K562 (cell line): ENCODE results near the gene KRTAP10-12. TPM values are rescaled to one million over a fixed set of nuclear protein-coding genes. Genes with fewer than 3 reads are reported as not detected.

ENCODE experiments used
- ATAC-seq: fragments of 200-7000 bp; cut with Tn5 transposase; 3 replicates; pipeline ENCODE4 v1.9.1; 2020; ENCODE audit warnings: moderate library complexity
- BruUV-seq: library from RNA; stranded (reverse); fragments of 400-500 nt; replicated peaks from 2 replicates; lab custom pipeline; 2021; lab: Mats Ljungman, UMichigan
- CTCF ChIA-PET: fragments of 300-600 bp; formaldehyde crosslinking; extraction: SDS; loops from one replicate; lab custom pipeline; 2021; ENCODE audit warnings: low intra/inter-chr PET ratio; lab: Yijun Ruan, JAX
- POLR2A ChIA-PET: fragments of 300-600, 350-650 bp; sonication (Branson Sonifier 250); formaldehyde crosslinking; extraction: SDS; loops from one replicate; lab custom pipeline; 2021; ENCODE audit warnings: antibody characterized with exemption, inconsistent platforms; lab: Yijun Ruan, JAX
- DNase-seq, 4 experiments: peaks; one replicate each; pipeline versions ENCODE4 v3.0.0 to v3.0.0-alpha.2; 2011 to 2018; ENCODE audit warnings: low spot score in 3 of 4, mixed read lengths in 3 of 4; ENCODE audit errors: extremely low read depth in 1 of 4
- FAIRE-seq: peaks from 2 replicates; lab custom pipeline; 2011; peaks lifted over from hg19 to GRCh38; lab: Jason Lieb, UNC
- H2AFZ ChIP-seq: 2 replicates; pipeline ENCODE4 v1.6.0; 2011; ENCODE audit warnings: low read depth, low read length, control low read depth, inconsistent platforms
- H3K27ac ChIP-seq: fragments of 200-600 bp; 3 replicates; pipeline ENCODE4 v1.8.0; 2011; ENCODE audit warnings: low read depth, mild to moderate bottlenecking, control low read depth, inconsistent platforms, low read length, moderate library complexity, mixed read lengths; ENCODE audit errors: extremely low read depth
- H3K27me3 ChIP-seq, 2 experiments: fragments of 300-600 bp in 1 of 2; 2 replicates in 1 of 2; 3 replicates in 1 of 2; pipeline versions ENCODE4 v1.6.0 to v1.8.0; 2011; ENCODE audit warnings: inconsistent platforms in 2 of 2, low read length in 2 of 2, mild to moderate bottlenecking in 1 of 2, mixed read lengths in 1 of 2, moderate library complexity in 1 of 2; ENCODE audit not compliant: control insufficient read depth in 2 of 2, insufficient read depth in 2 of 2
- H3K36me3 ChIP-seq: fragments of 300-600 bp; 3 replicates; pipeline ENCODE4 v1.8.0; 2011; ENCODE audit warnings: mild to moderate bottlenecking, low read length, inconsistent platforms; ENCODE audit not compliant: control insufficient read depth, insufficient read depth
- H3K4me1 ChIP-seq, 2 experiments: fragments of 200-600 bp in 1 of 2; replicated peaks in 1 of 2; 2 replicates in 1 of 2; 3 replicates in 1 of 2; pipeline versions ENCODE4 v1.5.1 to v1.8.0; 2011; ENCODE audit warnings: inconsistent platforms in 2 of 2, low read length in 2 of 2, mild to moderate bottlenecking in 1 of 2, mixed read lengths in 1 of 2, moderate library complexity in 1 of 2; ENCODE audit not compliant: control insufficient read depth in 2 of 2, insufficient read depth in 2 of 2
- H3K4me2 ChIP-seq: 2 replicates; pipeline ENCODE4 v1.6.1; 2011; ENCODE audit warnings: low read length, control low read depth, inconsistent platforms, mixed read lengths; ENCODE audit not compliant: insufficient read depth
- H3K4me3 ChIP-seq: fragments of 200-600 bp; sonication (generic), shearing (Covaris generic); 2 replicates; pipeline ENCODE4 v1.5.1; 2016; ENCODE audit warnings: control low read depth, inconsistent platforms
- H3K79me2 ChIP-seq: fragments of 200-600 bp; 3 replicates; pipeline ENCODE4 v1.8.0; 2011; ENCODE audit warnings: low read length, inconsistent platforms; ENCODE audit not compliant: control insufficient read depth, insufficient read depth
- H3K9ac ChIP-seq, 2 experiments: 2 replicates each; pipeline versions ENCODE4 v1.6.0 to v1.6.1; 2011; ENCODE audit warnings: low read depth in 2 of 2, low read length in 2 of 2, control low read depth in 1 of 2, inconsistent platforms in 1 of 2, mild to moderate bottlenecking in 1 of 2, mixed read lengths in 1 of 2; ENCODE audit not compliant: insufficient read depth in 1 of 2
- H3K9me1 ChIP-seq: one replicate; pipeline ENCODE4 v1.6.0; 2011; ENCODE audit warnings: inconsistent platforms, mild to moderate bottlenecking, low read length, moderate library complexity; ENCODE audit not compliant: control insufficient read depth, insufficient read depth
- H3K9me3 ChIP-seq: replicated peaks from 2 replicates; pipeline ENCODE4 v1.5.1; 2011; ENCODE audit warnings: low read depth, low read length, inconsistent platforms; ENCODE audit not compliant: control insufficient read depth, insufficient read depth
- H4K20me1 ChIP-seq: replicated peaks from 2 replicates; pipeline ENCODE4 v1.6.1; 2011; ENCODE audit warnings: low read length, inconsistent platforms, mixed read lengths; ENCODE audit not compliant: control insufficient read depth, insufficient read depth
- FOXJ3 ChIP-seq: sonication (generic); formaldehyde crosslinking; IDR thresholded peaks from 2 replicates; pipeline ENCODE4 v1.4.0; 2020; ENCODE audit warnings: mild to moderate bottlenecking, missing genetic modification reagents
- HDAC3 ChIP-seq: fragments of 450-650 bp; IDR thresholded peaks from 2 replicates; pipeline ENCODE4 v1.6.1; 2018; ENCODE audit warnings: borderline replicate concordance, mild to moderate bottlenecking, moderate library complexity; ENCODE audit not compliant: partially characterized antibody
- PHB ChIP-seq: fragments of 250-450 bp; sonication (Bioruptor Pico); IDR thresholded peaks from 2 replicates; pipeline ENCODE4 v1.5.0; 2021
- POLR2AphosphoS2 ChIP-seq: IDR thresholded peaks from 2 replicates; pipeline ENCODE4 v1.6.1; 2012; ENCODE audit warnings: low read length, improper control_type of control experiment
- SMARCC2 ChIP-seq: fragments of 450-650 bp; IDR thresholded peaks from 2 replicates; pipeline ENCODE4 v1.6.1; 2017; ENCODE audit warnings: antibody characterized with exemption, moderate library complexity, mild to moderate bottlenecking, low read depth
- SOX6 ChIP-seq: fragments of 450-650 bp; IDR thresholded peaks from 2 replicates; pipeline ENCODE4 v1.6.1; 2014; ENCODE audit warnings: mild to moderate bottlenecking
- ZKSCAN1 ChIP-seq: fragments of 150-350 bp; IDR thresholded peaks from 2 replicates; pipeline ENCODE4 v1.6.1; 2016; ENCODE audit warnings: low read depth, low read length
- ZNF316 ChIP-seq: fragments of 450-650 bp; IDR thresholded peaks from 2 replicates; pipeline ENCODE4 v1.6.1; 2016
- WGBS: fragments of 100-300 bp; shearing (Covaris generic); methylation state at CpG from one replicate; pipeline ENCODE4 v1.1.6; 2016; ENCODE audit warnings: low coverage, mixed read lengths; ENCODE audit not compliant: insufficient coverage; ENCODE audit errors: missing lambda C conversion rate; 5-methylcytosine and 5-hydroxymethylcytosine counted together
- in situ Hi-C: fragments of 300-500 bp; cut with MboI; formaldehyde crosslinking; loops from 4 replicates; pipeline ENCODE4 v1.15.0; 2018; ENCODE audit warnings: inconsistent platforms, mixed read lengths
- intact Hi-C: fragments of 100-400 bp; cut with micrococcal nuclease; formaldehyde crosslinking; loops from 2 replicates; pipeline ENCODE4 v1.14.2; 2022
- polyA plus RNA-seq, 8 experiments: library from polyadenylated mRNA; depleted of rRNA in 4 of 8; stranded (reverse) in 5 of 8; unstranded in 3 of 8; fragments of >200 nt; fragmentation: Nextera tagmentation in 2 of 8; fragmentation: Illumina TruSeq in 1 of 8; extraction: Ambion mirVana in 2 of 8; extraction: Trizol in 1 of 8; gene quantifications; 2 replicates each; pipeline versions ENCODE4 v1.2.1 to v1.2.3, GENCODE V29; 2011 to 2014; ENCODE audit warnings: inconsistent platforms in 1 of 8, missing spikeins in 1 of 8
- total RNA-seq, 7 experiments: library from RNA; depleted of rRNA in 6 of 7; stranded (reverse); fragments of >200 nt in 6 of 7; fragmentation: Illumina TruSeq in 2 of 7; extraction: Trizol in 2 of 7; gene quantifications; 2 replicates each; pipeline versions ENCODE4 v1.2.1 to v1.2.3, GENCODE V29; 2011 to 2021; ENCODE audit warnings: low replicate concordance in 1 of 7
- TF ChIP-seq, protein P1 (sequence below): fragments of 450-650 bp; IDR thresholded peaks from 2 replicates; pipeline ENCODE4 v1.6.1; 2014; ENCODE audit warnings: low read depth, mild to moderate bottlenecking, moderate library complexity, borderline replicate concordance
- TF ChIP-seq, protein P2 (sequence below): fragments of 250-450 bp; sonication (Bioruptor Pico); IDR thresholded peaks from 2 replicates; pipeline ENCODE4 v1.4.0; 2020; ENCODE audit warnings: borderline replicate concordance
- TF ChIP-seq, protein P3 (sequence below): fragments of 250-450 bp; sonication (Bioruptor Pico); IDR thresholded peaks from 2 replicates; pipeline ENCODE4 v1.5.1; 2021; ENCODE audit warnings: mild to moderate bottlenecking

KRTAP10-12 gene
- total and polyA plus RNA-seq, 9 of the 15 experiments (the other 6 are each of a cell fraction or from before 2014, with no cell fraction given) = not detected

DNA sequence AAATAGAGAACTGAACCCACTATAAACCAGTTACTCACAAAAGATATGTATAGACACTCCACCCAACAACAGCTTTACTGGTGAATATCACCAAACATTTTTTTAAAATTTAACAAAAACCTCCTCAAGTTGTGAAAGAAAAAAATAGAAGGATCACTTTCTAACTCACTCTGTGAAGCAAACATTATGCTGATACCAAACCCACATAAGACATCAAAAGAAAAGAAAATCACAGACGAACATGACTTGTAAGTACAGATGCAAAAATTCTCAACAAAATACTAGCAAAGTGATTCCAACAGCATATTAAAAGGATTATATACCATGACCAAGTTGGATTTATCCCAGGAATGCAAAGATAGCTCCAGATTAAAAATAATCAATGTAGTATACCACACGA is 5.3 kb upstream of the KRTAP10-12 start:
- H3K9me1 ChIP-seq = no peaks in the 10 kb centered on the region
- H3K9me3 ChIP-seq = no peaks in the 10 kb centered on the region; the same call in 1 of the 2 replicates
- no peak for ATAC-seq
- no peak overlapping the region for H3K27ac ChIP-seq
- no peak overlapping the region for H3K9ac ChIP-seq
- H3K79me2 ChIP-seq = no peaks in the 10 kb centered on the region
- 0% methylated on average over 2 of the region's 2 CpGs for WGBS
- in situ Hi-C loops = no loop called here
- 0 out of 2 replicates have a peak, but pooled peaks cover 4% of the 10 kb centered on the region for H4K20me1 ChIP-seq
- H3K4me1 ChIP-seq = no peaks in the 10 kb centered on the region
- TF ChIP-seq, protein P1, sequence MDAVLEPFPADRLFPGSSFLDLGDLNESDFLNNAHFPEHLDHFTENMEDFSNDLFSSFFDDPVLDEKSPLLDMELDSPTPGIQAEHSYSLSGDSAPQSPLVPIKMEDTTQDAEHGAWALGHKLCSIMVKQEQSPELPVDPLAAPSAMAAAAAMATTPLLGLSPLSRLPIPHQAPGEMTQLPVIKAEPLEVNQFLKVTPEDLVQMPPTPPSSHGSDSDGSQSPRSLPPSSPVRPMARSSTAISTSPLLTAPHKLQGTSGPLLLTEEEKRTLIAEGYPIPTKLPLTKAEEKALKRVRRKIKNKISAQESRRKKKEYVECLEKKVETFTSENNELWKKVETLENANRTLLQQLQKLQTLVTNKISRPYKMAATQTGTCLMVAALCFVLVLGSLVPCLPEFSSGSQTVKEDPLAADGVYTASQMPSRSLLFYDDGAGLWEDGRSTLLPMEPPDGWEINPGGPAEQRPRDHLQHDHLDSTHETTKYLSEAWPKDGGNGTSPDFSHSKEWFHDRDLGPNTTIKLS = no peak
- TF ChIP-seq POLR2AphosphoS2 (no peak), SOX6 (no peak), ZNF316 (no peak), SMARCC2 (no peak), FOXJ3 (CRISPR knock-in tag) (no peak), HDAC3 (no peak), ZKSCAN1 (no peak), PHB (no peak)
- TF ChIP-seq, protein P2, sequence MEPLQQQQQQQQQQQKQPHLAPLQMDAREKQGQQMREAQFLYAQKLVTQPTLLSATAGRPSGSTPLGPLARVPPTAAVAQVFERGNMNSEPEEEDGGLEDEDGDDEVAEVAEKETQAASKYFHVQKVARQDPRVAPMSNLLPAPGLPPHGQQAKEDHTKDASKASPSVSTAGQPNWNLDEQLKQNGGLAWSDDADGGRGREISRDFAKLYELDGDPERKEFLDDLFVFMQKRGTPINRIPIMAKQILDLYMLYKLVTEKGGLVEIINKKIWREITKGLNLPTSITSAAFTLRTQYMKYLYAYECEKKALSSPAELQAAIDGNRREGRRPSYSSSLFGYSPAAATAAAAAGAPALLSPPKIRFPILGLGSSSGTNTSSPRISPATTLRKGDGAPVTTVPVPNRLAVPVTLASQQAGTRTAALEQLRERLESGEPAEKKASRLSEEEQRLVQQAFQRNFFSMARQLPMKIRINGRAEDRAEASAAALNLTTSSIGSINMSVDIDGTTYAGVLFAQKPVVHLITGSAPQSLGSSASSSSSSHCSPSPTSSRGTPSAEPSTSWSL (CRISPR knock-in tag) = no peak
- TF ChIP-seq, protein P3, sequence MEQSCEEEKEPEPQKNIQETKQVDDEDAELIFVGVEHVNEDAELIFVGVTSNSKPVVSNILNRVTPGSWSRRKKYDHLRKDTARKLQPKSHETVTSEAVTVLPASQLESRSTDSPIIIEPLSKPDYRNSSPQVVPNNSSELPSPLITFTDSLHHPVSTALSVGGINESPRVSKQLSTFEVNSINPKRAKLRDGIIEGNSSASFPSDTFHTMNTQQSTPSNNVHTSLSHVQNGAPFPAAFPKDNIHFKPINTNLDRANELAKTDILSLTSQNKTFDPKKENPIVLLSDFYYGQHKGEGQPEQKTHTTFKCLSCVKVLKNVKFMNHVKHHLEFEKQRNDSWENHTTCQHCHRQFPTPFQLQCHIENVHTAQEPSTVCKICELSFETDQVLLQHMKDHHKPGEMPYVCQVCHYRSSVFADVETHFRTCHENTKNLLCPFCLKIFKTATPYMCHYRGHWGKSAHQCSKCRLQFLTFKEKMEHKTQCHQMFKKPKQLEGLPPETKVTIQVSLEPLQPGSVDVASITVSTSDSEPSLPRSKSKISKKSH (CRISPR knock-in tag) = no peak
- TF ChIP-seq, all 486 proteins: peak for 0
- no peak overlapping the region for H3K4me3 ChIP-seq
- FAIRE-seq (no peak), DNase-seq (no peak)
- ChIA-PET POLR2A (interaction anchor here (0.6 to 1.6 kb wide), 4 partner anchors 10 to 142 kb away, joined by 3 to 5 read pairs (median 4); partner anchors contain the start of genes KRTAP12-1 and UBE2G2), CTCF (no interaction called here)
- no TSS peak for BruUV-seq
- H2AFZ ChIP-seq = no peak overlapping the region
- intact Hi-C loops = no loop called here
- no peaks in the 10 kb centered on the region for H3K36me3 ChIP-seq
- no peak overlapping the region for H3K4me2 ChIP-seq
- peaks cover 22 to 44% of the 10 kb centered on the region in 2 experiments for H3K27me3 ChIP-seq
